Body of pancreas (tissue), 4 donors: ENCODE measurements around the gene LHFPL4. TPM values are rescaled to one million over a fixed set of nuclear protein-coding genes. Genes with fewer than 3 reads are reported as not detected.

Source experiments
- ATAC-seq: fragments of 150-250 bp; one replicate; pipeline ENCODE4 v1.9.1; 2016
- DNase-seq, 4 donors: peaks; one replicate each; pipeline ENCODE4 v3.0.0-alpha.2; 2019
- H3K27ac ChIP-seq, 4 donors: fragments of 200-600 bp; sonication (generic); 1 replicate in 3 of 4; 2 replicates in 1 of 4; pipeline versions ENCODE4 v1.5.1 to v1.6.1; 2016 to 2019; ENCODE audit warnings: mild to moderate bottlenecking in 1 of 4, mixed read lengths in 1 of 4, moderate library complexity in 1 of 4
- H3K27me3 ChIP-seq, 2 donors: fragments of 200-600 bp; sonication (generic); one replicate each; pipeline ENCODE4 v1.6.0; 2016; ENCODE audit warnings: mild to moderate bottlenecking in 1 of 2
- H3K36me3 ChIP-seq, 2 donors: fragments of 200-600 bp; sonication (generic); replicated peaks in 1 of 2; 2 replicates each; pipeline ENCODE4 v1.5.1; 2016; ENCODE audit warnings: low read depth in 2 of 2; ENCODE audit not compliant: insufficient read depth in 1 of 2
- H3K4me1 ChIP-seq: fragments of 200-600 bp; sonication (generic); one replicate; pipeline ENCODE4 v1.6.0; 2016
- H3K4me3 ChIP-seq, 2 donors: fragments of 200-600 bp; sonication (generic); 1 replicate in 1 of 2; 2 replicates in 1 of 2; pipeline ENCODE4 v1.5.1; 2016 to 2019
- H3K9me3 ChIP-seq, 3 donors: fragments of 200-600 bp; sonication (generic); 1 replicate in 2 of 3; 2 replicates in 1 of 3; pipeline ENCODE4 v1.5.1; 2016
- POLR2A ChIP-seq, 3 donors: fragments of 450-650 bp; IDR thresholded peaks; one replicate each; pipeline ENCODE4 v1.6.1; 2016; ENCODE audit warnings: antibody characterized with exemption in 3 of 3, mild to moderate bottlenecking in 2 of 3
- WGBS, 2 donors: methylation state at CpG; one replicate each; pipeline ENCODE4 v1.1.5; 2017; 5-methylcytosine and 5-hydroxymethylcytosine counted together
- intact Hi-C: fragments of 100-400 bp; cut with DNase I; formaldehyde crosslinking; loops from one replicate; pipeline ENCODE4 v1.15.1; 2023
- total RNA-seq, 2 donors: library from RNA; depleted of rRNA; stranded (reverse); fragments of >200 nt; gene quantifications; one replicate each; pipeline ENCODE4 v1.1.0, GENCODE V29; 2016
- TF ChIP-seq, protein P1 (sequence below), 7 experiments: fragments of 450-650 bp in 4 of 7; fragments of 200-600 bp in 3 of 7; sonication (generic) in 3 of 7; IDR thresholded peaks; one replicate each; pipeline ENCODE4 v1.5.1; 2016 to 2019; ENCODE audit warnings: antibody characterized with exemption in 7 of 7

Gene LHFPL4
- total RNA-seq, 2 donors from 2014 or later: 0.52 to 0.66 TPM

DNA sequence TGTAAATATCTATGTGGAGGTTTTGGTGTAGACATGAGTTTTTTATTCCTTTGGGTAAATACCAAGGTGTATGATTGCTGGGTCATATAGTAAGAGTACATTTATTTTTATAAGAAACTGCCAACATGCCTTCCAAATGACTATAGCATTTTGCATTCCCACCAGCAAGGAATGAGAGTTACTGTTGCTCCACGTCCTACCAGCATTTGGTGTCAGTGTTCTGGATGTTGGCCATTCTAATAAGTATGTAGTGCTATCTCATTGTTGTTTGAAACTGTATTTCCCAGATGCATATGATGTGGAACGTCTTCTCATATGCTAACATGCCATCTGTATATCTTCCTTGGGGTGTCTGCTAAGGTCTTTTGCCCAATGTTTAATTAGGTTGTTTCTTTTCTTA is 38.7 kb downstream of the LHFPL4 start:
- no peak overlapping the region for H3K4me3 ChIP-seq
- no peak overlapping the region for H3K27ac ChIP-seq
- H3K9me3 ChIP-seq: no peaks in the 10 kb centered on the region
- H3K36me3 ChIP-seq: no peaks in the 10 kb centered on the region
- DNase-seq: no peak
- TF ChIP-seq POLR2A (IDR thresholded peaks at IDR 0.05): no peak
- TF ChIP-seq, protein P1, sequence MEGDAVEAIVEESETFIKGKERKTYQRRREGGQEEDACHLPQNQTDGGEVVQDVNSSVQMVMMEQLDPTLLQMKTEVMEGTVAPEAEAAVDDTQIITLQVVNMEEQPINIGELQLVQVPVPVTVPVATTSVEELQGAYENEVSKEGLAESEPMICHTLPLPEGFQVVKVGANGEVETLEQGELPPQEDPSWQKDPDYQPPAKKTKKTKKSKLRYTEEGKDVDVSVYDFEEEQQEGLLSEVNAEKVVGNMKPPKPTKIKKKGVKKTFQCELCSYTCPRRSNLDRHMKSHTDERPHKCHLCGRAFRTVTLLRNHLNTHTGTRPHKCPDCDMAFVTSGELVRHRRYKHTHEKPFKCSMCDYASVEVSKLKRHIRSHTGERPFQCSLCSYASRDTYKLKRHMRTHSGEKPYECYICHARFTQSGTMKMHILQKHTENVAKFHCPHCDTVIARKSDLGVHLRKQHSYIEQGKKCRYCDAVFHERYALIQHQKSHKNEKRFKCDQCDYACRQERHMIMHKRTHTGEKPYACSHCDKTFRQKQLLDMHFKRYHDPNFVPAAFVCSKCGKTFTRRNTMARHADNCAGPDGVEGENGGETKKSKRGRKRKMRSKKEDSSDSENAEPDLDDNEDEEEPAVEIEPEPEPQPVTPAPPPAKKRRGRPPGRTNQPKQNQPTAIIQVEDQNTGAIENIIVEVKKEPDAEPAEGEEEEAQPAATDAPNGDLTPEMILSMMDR (IDR thresholded peaks at IDR 0.05): no peak
- H3K27me3 ChIP-seq: no peaks in the 10 kb centered on the region
- WGBS, 2 donors: 50 to 60% methylated on average over 2 of the region's 2 CpGs
- intact Hi-C loops: no loop called here
- no peak for ATAC-seq
- no peaks in the 10 kb centered on the region for H3K4me1 ChIP-seq

DNA sequence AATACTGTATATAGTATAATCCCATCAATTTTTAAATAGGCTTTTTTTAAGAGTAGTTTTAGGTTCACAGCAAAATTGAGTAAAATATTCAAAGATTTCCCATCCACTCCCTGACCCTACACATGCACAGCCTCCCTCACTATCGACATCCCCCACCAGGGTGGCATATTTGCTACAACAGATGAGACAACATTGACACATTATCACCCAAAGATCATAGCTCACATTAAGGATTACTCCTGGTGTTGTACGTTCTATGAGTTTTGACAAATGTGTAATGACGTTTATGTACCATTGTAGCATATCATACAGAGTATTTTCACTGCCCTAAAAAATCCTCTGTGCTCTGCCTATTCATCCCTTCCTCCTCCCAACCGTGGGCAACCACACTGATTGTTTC is 39.3 kb downstream of the LHFPL4 start:
- H3K9me3 ChIP-seq: no peaks in the 10 kb centered on the region
- no peaks in the 10 kb centered on the region for H3K36me3 ChIP-seq
- no peaks in the 10 kb centered on the region for H3K4me1 ChIP-seq
- intact Hi-C loops: no loop called here
- peaks cover 0 to 2% of the 10 kb centered on the region in 2 donors for H3K27me3 ChIP-seq
- 49 to 52% methylated on average over 4 of the region's 4 CpGs for WGBS, 2 donors
- TF ChIP-seq, protein P1 (IDR thresholded peaks at IDR 0.05): no peak
- no peak for TF ChIP-seq POLR2A (IDR thresholded peaks at IDR 0.05)
- ATAC-seq (no peak), DNase-seq (no peak)
- no peak overlapping the region for H3K27ac ChIP-seq
- H3K4me3 ChIP-seq: no peak overlapping the region

DNA sequence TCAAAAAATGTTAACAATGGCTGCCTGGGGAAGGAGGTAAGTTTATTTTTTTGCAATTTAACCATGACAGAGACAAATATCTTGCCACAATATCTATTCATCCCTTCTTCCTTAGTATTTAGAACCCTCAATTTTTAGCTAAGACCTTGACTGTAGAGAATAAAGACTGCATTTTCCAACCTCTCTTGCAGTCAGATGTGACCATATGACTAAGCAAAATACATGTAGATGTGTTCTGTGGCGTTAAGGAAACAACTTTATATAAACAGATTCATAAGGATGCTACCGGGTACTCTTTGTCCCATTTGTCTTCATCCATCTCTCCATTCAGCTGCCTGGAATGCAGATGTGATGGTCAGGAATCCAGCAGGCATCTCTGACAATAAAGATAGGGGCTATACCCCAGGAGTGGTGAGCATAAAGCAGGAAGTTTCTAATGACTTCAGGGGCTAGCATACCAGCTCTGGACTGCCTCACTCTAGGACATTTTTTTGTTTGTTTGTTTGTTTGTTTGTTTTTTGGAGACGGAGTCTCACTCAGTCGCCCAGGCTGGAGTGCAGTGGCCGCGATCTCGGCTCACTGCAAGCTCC is 41.1 kb downstream of the LHFPL4 start:
- Histone ChIP-seq H3K27ac (no peak overlapping the region), H3K36me3 (no peaks in the 10 kb centered on the region), H3K9me3 (no peaks in the 10 kb centered on the region), H3K4me1 (no peaks in the 10 kb centered on the region), H3K27me3 (peaks cover 0 to 12% of the 10 kb centered on the region in 2 donors), H3K4me3 (no peak overlapping the region)
- DNase-seq (no peak), ATAC-seq (no peak)
- no peak for TF ChIP-seq POLR2A (IDR thresholded peaks at IDR 0.05)
- TF ChIP-seq, protein P1 (IDR thresholded peaks at IDR 0.05): no peak
- intact Hi-C loops: no loop called here
- WGBS, 2 donors: 53 to 62% methylated on average over 7 of the region's 7 CpGs

DNA sequence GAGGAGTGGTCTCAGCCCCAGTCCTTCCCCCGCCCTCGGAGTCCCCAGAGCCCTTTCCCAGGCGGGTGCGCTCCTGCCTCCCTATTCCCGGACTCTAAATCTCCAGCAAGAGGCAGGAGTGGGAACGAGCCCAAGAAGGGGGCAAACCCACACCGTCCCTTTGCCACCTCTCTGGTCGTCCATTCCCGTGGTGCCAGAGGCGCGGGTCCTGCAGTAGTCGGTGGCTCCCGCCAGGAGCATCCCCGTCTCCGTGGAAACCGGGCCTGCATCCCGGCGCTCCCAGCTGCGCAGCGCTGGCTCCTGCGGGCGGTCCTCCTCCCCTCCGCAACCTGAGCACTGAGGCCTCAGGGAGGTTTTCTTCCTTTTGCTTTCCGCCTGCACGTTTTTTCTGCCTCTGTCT is 44.8 kb downstream of the LHFPL4 start:
- 7 to 9% methylated on average over 19 to 25 of the region's 25 CpGs for WGBS, 2 donors
- Histone ChIP-seq H3K9me3 (no peaks in the 10 kb centered on the region), H3K27ac (no peak overlapping the region), H3K4me3 (no peak overlapping the region), H3K4me1 (no peaks in the 10 kb centered on the region), H3K36me3 (no peaks in the 10 kb centered on the region), H3K27me3 (peaks cover 0 to 12% of the 10 kb centered on the region in 2 donors)
- DNase-seq (no peak), ATAC-seq (no peak)
- intact Hi-C loops: no loop called here
- TF ChIP-seq, protein P1 (IDR thresholded peaks at IDR 0.05): no peak
- TF ChIP-seq POLR2A (IDR thresholded peaks at IDR 0.05): no peak
